Measurements from ENCODE around the gene ATG2B. TPM values are rescaled to one million over a fixed set of nuclear protein-coding genes. Genes with fewer than 3 reads are reported as not detected.

Gene ATG2B
- total and polyA plus RNA-seq, 4 experiments from 2014 or later = 1.0 to 37.8 (median 15.8) TPM

GRCh38 chr14:96238676-96239265, 124.4 kb downstream of the ATG2B start:
- Mint-ChIP-seq H3K27ac (no peak overlapping the region), H3K36me3 (no peaks in the 10 kb centered on the region), H3K4me3 (no peak overlapping the region), H3K4me1 (no peaks in the 10 kb centered on the region), H3K9me3 (peaks cover 0 to 2% (median 0%) of the 10 kb centered on the region in 8 donors), H3K27me3 (peaks cover 3 to 5% of the 10 kb centered on the region in 2 donors)
- H3K4me1 ChIP-seq (ENCODE audit: insufficient read depth, low read length) = no peaks in the 10 kb centered on the region
- no peak overlapping the region for H3K4me3 ChIP-seq (ENCODE audit: low read length in 2 of 2)
- H3K36me3 ChIP-seq (ENCODE audit: insufficient read depth, low read length) = no peaks in the 10 kb centered on the region
- H3K9me3 ChIP-seq (ENCODE audit: control insufficient read depth in 1 of 2, low read length in 2 of 2) = no peaks in the 10 kb centered on the region
- ChIA-PET POLR2A (ENCODE audit: partially characterized antibody) (no interaction called here), CTCF (ENCODE audit: partially characterized antibody) (no interaction called here)
- H3K27me3 ChIP-seq (ENCODE audit: insufficient read depth, low read length) = no peaks in the 10 kb centered on the region
- intact Hi-C loops (cut with micrococcal nuclease) = no loop called here
- no peak overlapping the region for H3K27ac ChIP-seq (ENCODE audit: low read depth, low read length)
- no peak for DNase-seq

GRCh38 chr14:96237641-96238040, 125.5 kb downstream of the ATG2B start:
- H3K4me1 Mint-ChIP-seq = no peaks in the 10 kb centered on the region
- no peak overlapping the region for H3K27ac Mint-ChIP-seq
- H3K4me3 Mint-ChIP-seq = no peak overlapping the region
- CTCF ChIA-PET (ENCODE audit: partially characterized antibody) = no interaction called here
- no peak for DNase-seq
- Histone ChIP-seq H3K27ac (ENCODE audit: low read depth, low read length) (no peak overlapping the region), H3K4me3 (ENCODE audit: low read length in 2 of 2) (no peak overlapping the region), H3K27me3 (ENCODE audit: insufficient read depth, low read length) (no peaks in the 10 kb centered on the region), H3K9me3 (ENCODE audit: control insufficient read depth in 1 of 2, low read length in 2 of 2) (no peaks in the 10 kb centered on the region), H3K4me1 (ENCODE audit: insufficient read depth, low read length) (no peaks in the 10 kb centered on the region), H3K36me3 (ENCODE audit: insufficient read depth, low read length) (no peaks in the 10 kb centered on the region)
- peaks cover 3 to 5% of the 10 kb centered on the region in 2 donors for H3K27me3 Mint-ChIP-seq
- POLR2A ChIA-PET (ENCODE audit: partially characterized antibody) = no interaction called here
- H3K36me3 Mint-ChIP-seq = no peaks in the 10 kb centered on the region
- H3K9me3 Mint-ChIP-seq = peaks cover 0 to 2% (median 0%) of the 10 kb centered on the region in 8 donors
- intact Hi-C loops (cut with micrococcal nuclease) = no loop called here

GRCh38 chr14:96235426-96235825, 127.7 kb downstream of the ATG2B start:
- Mint-ChIP-seq H3K27ac (no peak overlapping the region), H3K9me3 (peaks cover 0 to 2% (median 0%) of the 10 kb centered on the region in 8 donors), H3K4me1 (no peaks in the 10 kb centered on the region), H3K27me3 (peaks cover under 1 to 3% of the 10 kb centered on the region in 2 donors), H3K36me3 (no peaks in the 10 kb centered on the region), H3K4me3 (no peak overlapping the region)
- ChIA-PET CTCF (ENCODE audit: partially characterized antibody) (no interaction called here), POLR2A (ENCODE audit: partially characterized antibody) (no interaction called here)
- H3K4me1 ChIP-seq (ENCODE audit: insufficient read depth, low read length) = no peaks in the 10 kb centered on the region
- no peak overlapping the region for H3K27ac ChIP-seq (ENCODE audit: low read depth, low read length)
- no peak for DNase-seq
- H3K36me3 ChIP-seq (ENCODE audit: insufficient read depth, low read length) = no peaks in the 10 kb centered on the region
- H3K27me3 ChIP-seq (ENCODE audit: insufficient read depth, low read length) = no peaks in the 10 kb centered on the region
- no peak overlapping the region for H3K4me3 ChIP-seq (ENCODE audit: low read length in 2 of 2)
- H3K9me3 ChIP-seq (ENCODE audit: control insufficient read depth in 1 of 2, low read length in 2 of 2) = no peaks in the 10 kb centered on the region
- intact Hi-C loops (cut with micrococcal nuclease) = no loop called here

GRCh38 chr14:96233661-96234060, 129.5 kb downstream of the ATG2B start:
- H3K27me3 Mint-ChIP-seq = peaks cover 0 to 3% of the 10 kb centered on the region in 2 donors
- CTCF ChIA-PET (ENCODE audit: partially characterized antibody) = no interaction called here

GRCh38 chr14:96232506-96232905, 130.6 kb downstream of the ATG2B start:
- H3K36me3 ChIP-seq (ENCODE audit: insufficient read depth, low read length) = no peaks in the 10 kb centered on the region
- H3K4me1 Mint-ChIP-seq = no peaks in the 10 kb centered on the region
- no peaks in the 10 kb centered on the region for H3K9me3 ChIP-seq (ENCODE audit: control insufficient read depth in 1 of 2, low read length in 2 of 2)
- peak overlapping the region in 1 of 7 donors; percentile 41 for H3K27ac Mint-ChIP-seq
- intact Hi-C loops (cut with micrococcal nuclease) = no loop called here
- H3K27me3 ChIP-seq (ENCODE audit: insufficient read depth, low read length) = no peaks in the 10 kb centered on the region
- peaks cover 0 to 8% (median 4%) of the 10 kb centered on the region in 8 donors for H3K9me3 Mint-ChIP-seq
- no peak overlapping the region for H3K4me3 Mint-ChIP-seq
- ChIA-PET POLR2A (ENCODE audit: partially characterized antibody) (no interaction called here), CTCF (ENCODE audit: partially characterized antibody) (no interaction called here)
- peaks cover 0 to 5% of the 10 kb centered on the region in 2 donors for H3K27me3 Mint-ChIP-seq
- H3K36me3 Mint-ChIP-seq = no peaks in the 10 kb centered on the region
- no peak overlapping the region for H3K4me3 ChIP-seq (ENCODE audit: low read length in 2 of 2)
- DNase-seq = no peak
- no peaks in the 10 kb centered on the region for H3K4me1 ChIP-seq (ENCODE audit: insufficient read depth, low read length)
- H3K27ac ChIP-seq (ENCODE audit: low read depth, low read length) = no peak overlapping the region

More at GRCh38 chr14:96233661-96234060, 129.5 kb downstream of the ATG2B start:
- Histone ChIP-seq H3K4me1 (ENCODE audit: insufficient read depth, low read length) (no peaks in the 10 kb centered on the region), H3K9me3 (ENCODE audit: control insufficient read depth in 1 of 2, low read length in 2 of 2) (no peaks in the 10 kb centered on the region), H3K4me3 (ENCODE audit: low read length in 2 of 2) (no peak overlapping the region), H3K27ac (ENCODE audit: low read depth, low read length) (no peak overlapping the region), H3K36me3 (ENCODE audit: insufficient read depth, low read length) (no peaks in the 10 kb centered on the region), H3K27me3 (ENCODE audit: insufficient read depth, low read length) (no peaks in the 10 kb centered on the region)
- peaks cover 0 to 2% (median 0%) of the 10 kb centered on the region in 8 donors for H3K9me3 Mint-ChIP-seq
- no peak overlapping the region for H3K4me3 Mint-ChIP-seq
- intact Hi-C loops (cut with micrococcal nuclease) = no loop called here
- POLR2A ChIA-PET (ENCODE audit: partially characterized antibody) = no interaction called here
- H3K27ac Mint-ChIP-seq = peak overlapping the region in 1 of 7 donors; percentile 63
- no peaks in the 10 kb centered on the region for H3K36me3 Mint-ChIP-seq
- DNase-seq = no peak
- no peaks in the 10 kb centered on the region for H3K4me1 Mint-ChIP-seq

GRCh38 chr14:96231526-96232130, 131.5 kb downstream of the ATG2B start:
- no peaks in the 10 kb centered on the region for H3K36me3 Mint-ChIP-seq
- no peaks in the 10 kb centered on the region for H3K4me1 Mint-ChIP-seq
- H3K27ac Mint-ChIP-seq = no peak overlapping the region
- H3K9me3 Mint-ChIP-seq = peaks cover 0 to 8% (median 4%) of the 10 kb centered on the region in 8 donors
- H3K27ac ChIP-seq (ENCODE audit: low read depth, low read length) = no peak overlapping the region
- no peaks in the 10 kb centered on the region for H3K36me3 ChIP-seq (ENCODE audit: insufficient read depth, low read length)
- no peaks in the 10 kb centered on the region for H3K27me3 ChIP-seq (ENCODE audit: insufficient read depth, low read length)
- DNase-seq = no peak
- no peak overlapping the region for H3K4me3 ChIP-seq (ENCODE audit: low read length in 2 of 2)
- H3K4me1 ChIP-seq (ENCODE audit: insufficient read depth, low read length) = no peaks in the 10 kb centered on the region
- H3K4me3 Mint-ChIP-seq = no peak overlapping the region
- ChIA-PET CTCF (ENCODE audit: partially characterized antibody) (interaction anchor here (1.4 kb wide), 1 partner anchor 10 kb away, joined by 3 read pairs; no protein-coding TSS in a partner anchor), POLR2A (ENCODE audit: partially characterized antibody) (no interaction called here)
- H3K27me3 Mint-ChIP-seq = peaks cover 0 to 5% of the 10 kb centered on the region in 2 donors
- intact Hi-C loops (cut with micrococcal nuclease) = no loop called here
- no peaks in the 10 kb centered on the region for H3K9me3 ChIP-seq (ENCODE audit: control insufficient read depth in 1 of 2, low read length in 2 of 2)

GRCh38 chr14:96231056-96231455, 132.1 kb downstream of the ATG2B start:
- intact Hi-C loops (cut with micrococcal nuclease) = no loop called here
- Histone ChIP-seq H3K4me1 (ENCODE audit: insufficient read depth, low read length) (no peaks in the 10 kb centered on the region), H3K9me3 (ENCODE audit: control insufficient read depth in 1 of 2, low read length in 2 of 2) (no peaks in the 10 kb centered on the region), H3K4me3 (ENCODE audit: low read length in 2 of 2) (no peak overlapping the region), H3K36me3 (ENCODE audit: insufficient read depth, low read length) (no peaks in the 10 kb centered on the region), H3K27me3 (ENCODE audit: insufficient read depth, low read length) (no peaks in the 10 kb centered on the region), H3K27ac (ENCODE audit: low read depth, low read length) (no peak overlapping the region)
- POLR2A ChIA-PET (ENCODE audit: partially characterized antibody) = no interaction called here
- Mint-ChIP-seq H3K36me3 (no peaks in the 10 kb centered on the region), H3K4me1 (no peaks in the 10 kb centered on the region), H3K4me3 (no peak overlapping the region), H3K27me3 (peaks cover 0 to 5% of the 10 kb centered on the region in 2 donors), H3K27ac (no peak overlapping the region), H3K9me3 (peaks cover 0 to 8% (median 4%) of the 10 kb centered on the region in 8 donors)
- CTCF ChIA-PET (ENCODE audit: partially characterized antibody) = interaction anchor here (1.4 kb wide), 1 partner anchor 9 kb away, joined by 3 read pairs; no protein-coding TSS in a partner anchor
- no peak for DNase-seq
